Measurements from ENCODE around the gene DHX34. TPM values are rescaled to one million over a fixed set of nuclear protein-coding genes. Genes with fewer than 3 reads are reported as not detected.

Gene DHX34
- total RNA-seq, 1 donor from 2014 or later = 20.0 TPM

DNA sequence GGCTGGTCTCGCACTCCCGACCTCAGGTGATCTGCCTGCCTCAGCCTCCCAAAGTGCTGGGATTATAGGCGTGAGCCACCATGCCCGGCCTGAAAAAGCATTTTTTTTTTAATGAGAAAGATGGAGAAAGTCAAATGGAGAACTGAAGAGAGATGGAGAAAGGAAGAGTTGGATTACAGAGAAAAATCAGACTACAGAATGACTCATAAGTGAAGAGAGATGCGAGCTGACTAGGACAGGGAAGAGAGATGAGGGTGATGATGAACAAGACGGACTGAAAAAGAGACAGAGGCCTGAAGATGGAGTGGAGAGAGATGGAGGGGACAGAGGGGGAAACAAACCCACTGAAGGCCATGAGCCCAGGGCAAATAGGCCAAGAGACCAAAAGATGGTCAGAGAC lies 1.5 kb downstream of the DHX34 start:
- TF ChIP-seq, protein P1, sequence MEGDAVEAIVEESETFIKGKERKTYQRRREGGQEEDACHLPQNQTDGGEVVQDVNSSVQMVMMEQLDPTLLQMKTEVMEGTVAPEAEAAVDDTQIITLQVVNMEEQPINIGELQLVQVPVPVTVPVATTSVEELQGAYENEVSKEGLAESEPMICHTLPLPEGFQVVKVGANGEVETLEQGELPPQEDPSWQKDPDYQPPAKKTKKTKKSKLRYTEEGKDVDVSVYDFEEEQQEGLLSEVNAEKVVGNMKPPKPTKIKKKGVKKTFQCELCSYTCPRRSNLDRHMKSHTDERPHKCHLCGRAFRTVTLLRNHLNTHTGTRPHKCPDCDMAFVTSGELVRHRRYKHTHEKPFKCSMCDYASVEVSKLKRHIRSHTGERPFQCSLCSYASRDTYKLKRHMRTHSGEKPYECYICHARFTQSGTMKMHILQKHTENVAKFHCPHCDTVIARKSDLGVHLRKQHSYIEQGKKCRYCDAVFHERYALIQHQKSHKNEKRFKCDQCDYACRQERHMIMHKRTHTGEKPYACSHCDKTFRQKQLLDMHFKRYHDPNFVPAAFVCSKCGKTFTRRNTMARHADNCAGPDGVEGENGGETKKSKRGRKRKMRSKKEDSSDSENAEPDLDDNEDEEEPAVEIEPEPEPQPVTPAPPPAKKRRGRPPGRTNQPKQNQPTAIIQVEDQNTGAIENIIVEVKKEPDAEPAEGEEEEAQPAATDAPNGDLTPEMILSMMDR (IDR thresholded peaks at IDR 0.05) = no peak
- no peaks in the 10 kb centered on the region for H3K9me3 Mint-ChIP-seq
- no peak overlapping the region for H3K4me3 Mint-ChIP-seq
- H3K4me1 Mint-ChIP-seq = peaks cover 40% of the 10 kb centered on the region
- intact Hi-C loops (cut with micrococcal nuclease) = no loop called here
- ChIA-PET POLR2A (no interaction called here), CTCF (interaction anchor here (1.4 kb wide), 1 partner anchor 55 kb away, joined by 3 read pairs; no protein-coding TSS in a partner anchor)
- no peak for ATAC-seq (ENCODE audit: low read depth)
- H3K36me3 Mint-ChIP-seq (ENCODE audit: low read depth) = peaks cover 46% of the 10 kb centered on the region
- no peaks in the 10 kb centered on the region for H3K27me3 Mint-ChIP-seq
- no peak overlapping the region for H3K27ac Mint-ChIP-seq
- no peak for DNase-seq

DNA sequence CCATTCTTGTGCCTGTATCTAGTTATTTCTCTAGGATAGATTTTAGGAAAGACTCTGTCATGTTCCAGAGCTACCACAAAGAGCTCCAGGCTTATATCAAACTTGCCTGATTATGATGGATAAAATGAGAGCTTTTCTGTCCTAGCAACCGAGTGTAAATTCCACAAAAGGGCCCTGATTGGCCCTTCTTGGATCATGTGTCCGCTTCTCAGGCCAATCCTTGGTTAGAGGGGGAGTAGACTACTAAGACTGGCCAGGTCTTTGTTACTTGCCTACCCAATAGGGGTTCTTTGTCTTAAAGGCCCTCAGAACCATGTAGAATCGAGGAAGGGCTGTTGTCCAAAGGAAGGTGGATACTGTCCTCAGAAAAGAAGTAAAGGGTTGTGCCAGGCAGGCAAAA lies 2.4 kb downstream of the DHX34 start:
- Mint-ChIP-seq H3K27ac (no peak overlapping the region), H3K4me1 (peaks cover 40% of the 10 kb centered on the region), H3K9me3 (no peaks in the 10 kb centered on the region), H3K4me3 (peak overlapping the region; percentile 15), H3K36me3 (ENCODE audit: low read depth) (peaks cover 55% of the 10 kb centered on the region), H3K27me3 (no peaks in the 10 kb centered on the region)
- TF ChIP-seq, protein P1 (IDR thresholded peaks at IDR 0.05) = no peak
- ChIA-PET POLR2A (no interaction called here), CTCF (no interaction called here)
- ATAC-seq (ENCODE audit: low read depth) (no peak), DNase-seq (no peak)
- intact Hi-C loops (cut with micrococcal nuclease) = no loop called here

DNA sequence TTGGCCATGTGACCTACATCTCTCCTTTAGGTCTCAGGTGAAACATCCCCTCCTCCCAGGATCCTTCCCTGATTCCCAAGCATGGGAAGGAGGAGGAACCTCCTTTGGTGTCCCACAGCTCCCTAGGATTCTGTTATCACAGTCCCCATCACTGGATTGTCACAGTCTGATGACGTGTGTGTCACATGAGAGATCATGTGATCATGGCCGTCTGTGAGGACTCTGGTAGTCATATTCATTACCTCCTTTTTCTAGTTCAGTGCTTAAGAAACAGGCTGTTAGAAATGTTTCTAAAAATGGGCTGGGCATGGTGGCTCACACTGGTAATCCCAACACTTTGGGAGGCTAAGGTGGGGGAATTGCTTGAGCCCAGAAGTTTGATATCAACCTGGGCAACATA lies 3.0 kb downstream of the DHX34 start:
- Mint-ChIP-seq H3K4me3 (no peak overlapping the region), H3K27ac (no peak overlapping the region), H3K4me1 (peaks cover 40% of the 10 kb centered on the region), H3K9me3 (no peaks in the 10 kb centered on the region), H3K36me3 (ENCODE audit: low read depth) (peaks cover 60% of the 10 kb centered on the region), H3K27me3 (no peaks in the 10 kb centered on the region)
- DNase-seq = no peak
- intact Hi-C loops (cut with micrococcal nuclease) = no loop called here
- POLR2A ChIA-PET = no interaction called here
- CTCF ChIA-PET = no interaction called here
- no peak for ATAC-seq (ENCODE audit: low read depth)
- TF ChIP-seq, protein P1 (IDR thresholded peaks at IDR 0.05) = no peak

DNA sequence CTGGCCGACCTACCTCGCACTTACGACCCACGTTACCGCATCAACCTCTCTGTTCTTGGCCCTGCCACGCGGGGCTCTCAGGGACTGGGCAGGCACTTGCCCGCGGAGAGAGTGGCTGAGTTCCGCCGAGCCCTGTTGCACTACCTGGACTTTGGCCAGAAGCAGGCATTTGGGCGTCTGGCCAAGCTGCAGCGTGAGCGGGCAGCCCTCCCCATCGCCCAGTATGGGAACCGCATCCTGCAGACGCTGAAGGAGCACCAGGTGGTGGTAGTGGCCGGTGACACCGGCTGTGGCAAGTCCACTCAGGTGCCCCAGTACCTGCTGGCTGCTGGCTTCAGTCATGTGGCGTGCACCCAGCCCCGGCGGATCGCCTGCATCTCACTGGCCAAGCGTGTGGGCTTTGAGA lies 4.2 kb downstream of the DHX34 start:
- ATAC-seq (ENCODE audit: low read depth) = no peak
- TF ChIP-seq, protein P1 (IDR thresholded peaks at IDR 0.05) = no peak
- Mint-ChIP-seq H3K27ac (no peak overlapping the region), H3K9me3 (no peaks in the 10 kb centered on the region), H3K4me3 (no peak overlapping the region), H3K36me3 (ENCODE audit: low read depth) (peaks cover 72% of the 10 kb centered on the region), H3K27me3 (no peaks in the 10 kb centered on the region), H3K4me1 (peaks cover 40% of the 10 kb centered on the region)
- intact Hi-C loops (cut with micrococcal nuclease) = no loop called here
- ChIA-PET CTCF (no interaction called here), POLR2A (interaction anchor here (0.6 kb wide), 1 partner anchor 77 kb away, joined by 3 read pairs; no protein-coding TSS in a partner anchor)
- DNase-seq = no peak

DNA sequence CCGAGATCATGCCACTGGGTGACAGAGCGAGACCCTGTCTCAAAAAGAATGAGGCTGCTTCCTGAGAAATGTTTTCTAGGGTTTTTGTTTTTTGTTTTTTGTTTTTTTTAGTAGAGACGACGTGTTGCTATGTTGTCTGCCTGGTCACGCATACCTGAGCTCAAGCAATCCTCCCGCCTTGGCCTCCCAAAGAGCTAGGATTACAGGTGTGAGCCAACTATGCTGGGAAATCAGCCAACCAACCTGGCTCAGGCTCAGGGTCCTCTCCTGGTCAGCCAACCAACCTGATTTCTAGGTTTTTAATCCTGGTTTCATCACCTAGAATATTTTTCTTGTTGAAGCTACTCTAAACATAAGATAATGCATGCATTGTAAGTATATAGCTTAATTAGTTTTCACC lies 7.8 kb downstream of the DHX34 start:
- no peaks in the 10 kb centered on the region for H3K27me3 Mint-ChIP-seq
- H3K9me3 Mint-ChIP-seq = no peaks in the 10 kb centered on the region
- TF ChIP-seq, protein P1 (IDR thresholded peaks at IDR 0.05) = no peak
- DNase-seq (no peak), ATAC-seq (ENCODE audit: low read depth) (no peak)
- H3K27ac Mint-ChIP-seq = no peak overlapping the region
- H3K36me3 Mint-ChIP-seq (ENCODE audit: low read depth) = peaks cover 90% of the 10 kb centered on the region
- peaks cover 10% of the 10 kb centered on the region for H3K4me1 Mint-ChIP-seq
- H3K4me3 Mint-ChIP-seq = no peak overlapping the region
- ChIA-PET POLR2A (interaction anchor here (0.6 kb wide), 1 partner anchor 1281 kb away, joined by 3 read pairs; no protein-coding TSS in a partner anchor), CTCF (interaction anchor here (1.5 kb wide), 1 partner anchor 35 kb away, joined by 3 read pairs; no protein-coding TSS in a partner anchor)
- intact Hi-C loops (cut with micrococcal nuclease) = no loop called here
